Bronchial epithelial cell (primary cell): ENCODE data around the gene USH1C. TPM values are rescaled to one million over a fixed set of nuclear protein-coding genes. Genes with fewer than 3 reads are reported as not detected.

Experiments used
- DNase-seq: peaks from one replicate; pipeline ENCODE4 v3.0.0-alpha.2; 2010; ENCODE audit warnings: low read depth
- FAIRE-seq: peaks from 2 replicates; lab custom pipeline; 2011; peaks lifted over from hg19 to GRCh38; lab: Jason Lieb, UNC
- H3K27me3 ChIP-seq: 2 replicates; pipeline ENCODE4 v1.5.1; 2011; ENCODE audit warnings: low read length; ENCODE audit not compliant: control insufficient read depth, insufficient read depth
- H3K36me3 ChIP-seq: 2 replicates; pipeline ENCODE4 v1.5.1; 2011; ENCODE audit warnings: low read length; ENCODE audit not compliant: control insufficient read depth, insufficient read depth
- H3K4me3 ChIP-seq: 2 replicates; pipeline ENCODE4 v1.5.1; 2011; ENCODE audit warnings: mild to moderate bottlenecking, low read depth, low read length, control low read depth
- total RNA-seq: library from RNA; depleted of rRNA; stranded (reverse); fragments of >200 nt; gene quantifications from 2 replicates; pipeline ENCODE4 v1.2.1, GENCODE V29; 2014
- TF ChIP-seq, protein P1 (sequence below): IDR thresholded peaks from 2 replicates; pipeline ENCODE4 v1.5.1; 2011; ENCODE audit warnings: mild to moderate bottlenecking, moderate library complexity, low read length, control low read depth, inconsistent platforms; ENCODE audit not compliant: insufficient read depth, severe bottlenecking

Gene USH1C
- total RNA-seq, 1 donor from 2014 or later: not detected

DNA sequence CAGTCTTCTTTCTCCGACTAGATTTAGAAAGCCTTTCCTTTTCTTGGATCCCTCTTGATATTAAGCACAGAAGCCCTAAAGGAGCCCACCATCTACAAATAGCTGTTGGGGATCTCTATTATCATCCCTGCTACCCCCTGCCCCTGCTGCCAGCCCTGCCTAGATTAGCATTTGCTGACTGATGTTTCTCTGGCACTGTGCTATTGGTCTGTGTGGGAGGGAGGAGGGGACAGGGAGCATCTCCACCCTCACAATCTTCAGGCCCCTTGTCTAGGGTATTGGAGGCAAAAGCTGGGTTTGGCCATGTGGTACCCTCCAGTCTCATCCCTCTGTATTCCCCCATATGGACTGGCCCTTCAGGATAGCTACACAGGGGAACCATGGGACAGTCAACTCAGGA, 6.2 kb downstream of the USH1C start:
- no peaks in the 10 kb centered on the region for H3K36me3 ChIP-seq
- FAIRE-seq (no peak), DNase-seq (no peak)
- H3K27me3 ChIP-seq: peaks cover 2% of the 10 kb centered on the region
- H3K4me3 ChIP-seq: no peak overlapping the region
- TF ChIP-seq, protein P1, sequence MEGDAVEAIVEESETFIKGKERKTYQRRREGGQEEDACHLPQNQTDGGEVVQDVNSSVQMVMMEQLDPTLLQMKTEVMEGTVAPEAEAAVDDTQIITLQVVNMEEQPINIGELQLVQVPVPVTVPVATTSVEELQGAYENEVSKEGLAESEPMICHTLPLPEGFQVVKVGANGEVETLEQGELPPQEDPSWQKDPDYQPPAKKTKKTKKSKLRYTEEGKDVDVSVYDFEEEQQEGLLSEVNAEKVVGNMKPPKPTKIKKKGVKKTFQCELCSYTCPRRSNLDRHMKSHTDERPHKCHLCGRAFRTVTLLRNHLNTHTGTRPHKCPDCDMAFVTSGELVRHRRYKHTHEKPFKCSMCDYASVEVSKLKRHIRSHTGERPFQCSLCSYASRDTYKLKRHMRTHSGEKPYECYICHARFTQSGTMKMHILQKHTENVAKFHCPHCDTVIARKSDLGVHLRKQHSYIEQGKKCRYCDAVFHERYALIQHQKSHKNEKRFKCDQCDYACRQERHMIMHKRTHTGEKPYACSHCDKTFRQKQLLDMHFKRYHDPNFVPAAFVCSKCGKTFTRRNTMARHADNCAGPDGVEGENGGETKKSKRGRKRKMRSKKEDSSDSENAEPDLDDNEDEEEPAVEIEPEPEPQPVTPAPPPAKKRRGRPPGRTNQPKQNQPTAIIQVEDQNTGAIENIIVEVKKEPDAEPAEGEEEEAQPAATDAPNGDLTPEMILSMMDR: no peak

DNA sequence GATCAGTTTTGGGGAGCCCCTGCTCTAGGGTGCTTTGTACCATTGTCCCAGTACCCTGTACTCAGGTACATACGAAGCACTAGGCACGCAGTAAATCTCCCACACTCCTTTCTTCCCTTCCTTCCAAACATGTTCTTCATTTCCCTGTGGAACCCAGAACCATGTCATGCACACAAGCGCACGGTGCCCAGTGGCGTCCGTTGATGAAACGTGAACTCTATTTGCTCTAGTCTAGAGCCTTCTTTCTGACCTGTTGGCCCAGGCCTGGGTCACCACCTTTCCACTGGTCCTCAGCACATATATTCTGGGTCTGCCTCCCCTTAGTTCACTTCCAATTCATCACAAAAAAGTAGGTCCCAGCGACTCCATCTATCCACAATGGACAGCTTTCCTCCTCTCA, 7.0 kb downstream of the USH1C start:
- Histone ChIP-seq H3K4me3 (no peak overlapping the region), H3K36me3 (no peaks in the 10 kb centered on the region), H3K27me3 (peaks cover 2% of the 10 kb centered on the region)
- TF ChIP-seq, protein P1: no peak
- no peak for FAIRE-seq
- no peak for DNase-seq

DNA sequence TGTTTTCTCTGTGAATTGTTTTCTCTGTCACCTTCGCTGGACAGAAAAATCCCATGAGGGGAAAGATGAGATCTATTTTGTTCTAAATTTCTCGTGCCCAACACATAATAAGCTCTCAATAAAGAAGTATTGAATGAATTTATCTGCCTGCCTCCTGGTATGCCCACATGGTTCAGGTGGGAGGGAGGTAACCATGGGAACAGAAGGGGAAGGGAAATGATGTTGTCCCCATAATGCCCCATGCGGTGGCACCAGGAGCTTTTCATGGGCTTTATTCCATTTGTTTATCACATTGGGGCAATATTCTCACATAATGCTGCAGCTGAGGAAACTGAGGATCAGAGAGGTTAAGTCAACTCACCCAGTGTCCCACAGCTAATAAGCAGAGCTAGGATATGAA, 8.7 kb downstream of the USH1C start:
- no peak for DNase-seq
- FAIRE-seq: no peak
- Histone ChIP-seq H3K27me3 (peaks cover 2% of the 10 kb centered on the region), H3K36me3 (no peaks in the 10 kb centered on the region), H3K4me3 (no peak overlapping the region)
- TF ChIP-seq, protein P1: no peak

DNA sequence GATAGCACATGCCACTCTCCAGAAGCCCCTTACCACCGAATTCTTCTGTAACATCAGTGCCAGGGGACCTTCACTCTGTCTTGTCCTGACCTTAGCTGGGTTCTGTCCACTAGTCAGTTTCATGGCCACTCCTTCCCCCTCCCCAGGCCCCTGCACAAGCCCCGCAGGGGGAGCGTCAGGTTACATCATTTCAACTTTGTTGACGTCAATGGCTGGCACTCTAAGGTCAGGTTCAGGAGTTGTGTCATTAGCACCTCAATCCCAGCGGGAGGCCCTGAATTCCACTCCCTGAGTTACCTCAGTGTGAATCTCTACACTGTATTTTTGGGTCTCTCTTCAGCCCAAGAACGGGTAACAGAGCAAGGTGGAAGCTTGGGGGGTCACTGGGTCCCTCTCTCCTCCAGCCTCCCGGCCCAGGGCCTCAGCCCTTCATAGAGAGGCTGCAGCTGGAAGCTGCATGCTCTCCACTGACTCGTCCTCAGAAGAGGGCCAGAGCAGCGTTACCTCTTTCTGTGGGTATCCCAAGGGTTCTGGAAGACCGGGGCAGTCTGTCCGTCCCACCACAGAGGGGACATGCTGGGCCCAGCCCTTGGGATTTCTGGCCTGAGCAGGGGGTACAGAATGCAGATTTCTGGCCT, 10.3 kb downstream of the USH1C start:
- no peak for DNase-seq
- Histone ChIP-seq H3K27me3 (peaks cover 2% of the 10 kb centered on the region), H3K4me3 (no peak overlapping the region), H3K36me3 (no peaks in the 10 kb centered on the region)
- FAIRE-seq: no peak
- TF ChIP-seq, protein P1: no peak

DNA sequence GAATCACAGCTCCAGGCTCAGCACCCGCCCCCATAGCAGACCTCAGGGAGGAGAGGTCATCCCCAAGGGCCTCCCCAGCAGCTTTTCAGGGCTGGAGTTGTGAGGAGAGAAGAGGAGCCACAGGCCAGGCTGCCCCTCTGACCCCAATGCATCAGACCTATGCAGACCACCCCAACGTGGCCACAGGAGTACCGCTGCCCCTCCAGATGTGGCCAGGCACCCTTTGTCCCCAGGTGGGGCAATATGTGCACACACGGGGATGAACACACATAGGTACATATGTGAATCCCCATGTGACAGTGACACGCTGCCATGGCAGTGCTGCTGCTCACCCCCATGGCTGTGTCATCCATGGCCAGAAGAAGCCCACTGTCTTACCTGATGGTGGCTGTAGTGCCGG, 10.9 kb downstream of the USH1C start:
- no peak for DNase-seq
- Histone ChIP-seq H3K4me3 (no peak overlapping the region), H3K27me3 (peaks cover 2% of the 10 kb centered on the region), H3K36me3 (no peaks in the 10 kb centered on the region)
- FAIRE-seq: peak; percentile 83
- TF ChIP-seq, protein P1: no peak

DNA sequence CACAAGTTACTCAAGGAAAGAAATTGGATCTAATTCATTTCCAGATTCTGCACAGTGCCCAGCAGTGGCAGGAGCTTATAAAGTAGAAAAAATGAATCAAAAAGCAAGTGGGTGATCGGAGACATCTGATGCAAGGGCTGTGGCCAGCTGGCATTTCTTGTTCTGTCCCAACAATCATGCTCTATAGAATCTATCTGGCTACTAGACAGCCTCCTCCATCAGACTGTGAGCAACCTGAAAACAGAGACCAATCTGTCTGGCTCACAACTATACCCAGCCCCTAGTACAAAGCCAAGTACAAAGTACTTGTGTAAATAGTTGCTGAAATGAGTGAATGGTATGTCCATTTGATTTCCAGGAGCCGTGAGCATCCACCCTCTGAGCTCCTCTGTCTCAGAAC, 11.4 kb downstream of the USH1C start:
- TF ChIP-seq, protein P1: no peak
- FAIRE-seq (no peak), DNase-seq (no peak)
- Histone ChIP-seq H3K36me3 (no peaks in the 10 kb centered on the region), H3K27me3 (peaks cover 2% of the 10 kb centered on the region), H3K4me3 (no peak overlapping the region)
